Activated T-cell treated with anti-CD3 and anti-CD28 coated beads for 48 hours (primary cell): ENCODE results near the gene SNX20.

Experiments
- DNase-seq: peaks from one replicate; pipeline ENCODE4 v3.0.0-alpha.2; 2020; ENCODE audit warnings: low read depth

The SNX20 gene

GRCh38 chr16:50634947-50635346, 46.2 kb downstream of the SNX20 start:
- no peak for DNase-seq

- DNase-seq = no peak
Measured at GRCh38 chr16:50634090-50634489, 47.0 kb downstream of the SNX20 start.

- DNase-seq = no peak
Measured at GRCh38 chr16:50632927-50633800, 47.9 kb downstream of the SNX20 start.

GRCh38 chr16:50631985-50632576, 49.0 kb downstream of the SNX20 start:
- no peak for DNase-seq

GRCh38 chr16:50631249-50631984, 49.7 kb downstream of the SNX20 start:
- DNase-seq = no peak

GRCh38 chr16:50630394-50631020, 50.6 kb downstream of the SNX20 start:
- no peak for DNase-seq

GRCh38 chr16:50629334-50629733, 51.8 kb downstream of the SNX20 start:
- DNase-seq = no peak

- DNase-seq = no peak
Measured at GRCh38 chr16:50628156-50628802, 52.8 kb downstream of the SNX20 start.

GRCh38 chr16:50627419-50627818, 53.7 kb downstream of the SNX20 start:
- peak; percentile 21 for DNase-seq

GRCh38 chr16:50626868-50627267, 54.2 kb downstream of the SNX20 start:
- no peak for DNase-seq

GRCh38 chr16:50625374-50625773, 55.7 kb downstream of the SNX20 start:
- DNase-seq = no peak

- DNase-seq = no peak
Measured at GRCh38 chr16:50624449-50624970, 56.6 kb downstream of the SNX20 start.

GRCh38 chr16:50622643-50623369, 58.3 kb downstream of the SNX20 start:
- DNase-seq = no peak

- no peak for DNase-seq
Measured at GRCh38 chr16:50622029-50622428, 59.1 kb downstream of the SNX20 start.
